ENCODE measurements around the gene POPDC3.

- TF ChIP-seq EGR1 (IDR thresholded peaks at IDR 0.05) = no peak
- TF ChIP-seq EP300 (IDR thresholded peaks at IDR 0.05; ENCODE audit: borderline replicate concordance) = no peak
- no peak for TF ChIP-seq TCF12 (IDR thresholded peaks at IDR 0.05; ENCODE audit: low read depth)
- no peak for TF ChIP-seq YY1 (IDR thresholded peaks at IDR 0.05; ENCODE audit: low read depth)
- TF ChIP-seq CEBPB (IDR thresholded peaks at IDR 0.05) = no peak
- TF ChIP-seq NFIC (IDR thresholded peaks at IDR 0.05) = no peak
Observed at GRCh38 chr6:105191351-105191750, 11.5 kb upstream of the POPDC3 start.
